Kidney tubule cell (primary cell): ENCODE measurements around the gene APCDD1.
"Not testable (repeated sequence)": the region's sequence is repeated elsewhere in the genome, so short reads cannot be mapped to it uniquely, and the experiment has no call there.

ENCODE experiments used
- DNase-seq: peaks from one replicate; pipeline ENCODE4 v3.0.0-alpha.2; 2018; ENCODE audit warnings: low spot score

APCDD1 gene

DNA sequence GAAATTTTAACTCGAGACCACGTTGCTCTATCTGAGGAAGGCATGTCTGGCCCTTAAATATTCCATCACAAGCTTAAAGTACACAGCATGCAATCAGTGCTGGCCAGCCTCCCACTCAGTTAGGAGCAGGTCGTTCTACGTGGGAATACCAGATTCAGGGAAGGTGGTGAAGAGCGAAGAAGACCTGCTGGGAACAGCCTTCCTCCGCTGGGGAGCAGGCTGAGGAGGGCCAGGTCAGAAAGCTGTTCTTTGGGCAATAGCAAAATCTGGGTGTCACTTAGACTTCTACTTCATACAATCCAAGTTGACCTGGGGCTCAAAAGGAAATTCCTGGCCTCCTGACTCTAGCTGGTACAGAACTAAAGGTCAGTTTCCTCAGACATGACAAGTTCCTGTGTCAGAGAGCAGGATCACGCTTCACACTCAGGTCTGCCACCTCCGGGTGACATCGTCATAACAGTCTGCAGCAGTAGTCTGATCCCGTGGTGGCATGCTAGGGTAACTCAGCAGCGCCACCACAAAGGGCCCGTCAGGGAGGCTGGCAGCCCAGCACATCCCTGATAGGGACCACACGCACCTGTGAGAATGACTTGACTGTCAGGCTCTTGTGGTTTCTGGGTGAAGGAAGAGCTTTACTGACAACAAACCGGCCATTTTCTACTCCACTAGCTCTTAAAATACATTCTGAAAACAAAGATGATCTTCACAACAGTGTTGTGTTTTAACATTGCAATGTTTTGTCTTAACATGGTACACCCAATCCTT lies 36.1 kb downstream of the APCDD1 start:
- DNase-seq = no peak

DNA sequence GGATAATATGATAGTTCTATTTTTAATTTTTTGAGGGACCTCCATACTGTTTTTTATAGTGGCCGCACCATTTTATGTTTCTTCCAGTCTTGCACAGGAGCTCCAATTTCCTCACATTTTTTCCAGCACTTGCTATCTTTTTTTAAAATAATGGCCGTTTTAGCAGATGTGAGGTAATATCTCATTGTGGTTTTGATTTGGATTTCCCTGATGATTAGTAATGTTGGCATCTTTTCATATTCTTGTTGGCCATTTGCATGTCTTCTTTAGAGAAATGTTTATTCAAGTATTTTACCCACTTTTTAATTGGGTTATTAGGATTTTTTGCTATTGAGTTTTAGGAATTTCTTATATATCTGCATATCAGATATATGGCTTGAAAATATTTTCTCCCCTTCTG lies 41.5 kb downstream of the APCDD1 start:
- no peak for DNase-seq

DNA sequence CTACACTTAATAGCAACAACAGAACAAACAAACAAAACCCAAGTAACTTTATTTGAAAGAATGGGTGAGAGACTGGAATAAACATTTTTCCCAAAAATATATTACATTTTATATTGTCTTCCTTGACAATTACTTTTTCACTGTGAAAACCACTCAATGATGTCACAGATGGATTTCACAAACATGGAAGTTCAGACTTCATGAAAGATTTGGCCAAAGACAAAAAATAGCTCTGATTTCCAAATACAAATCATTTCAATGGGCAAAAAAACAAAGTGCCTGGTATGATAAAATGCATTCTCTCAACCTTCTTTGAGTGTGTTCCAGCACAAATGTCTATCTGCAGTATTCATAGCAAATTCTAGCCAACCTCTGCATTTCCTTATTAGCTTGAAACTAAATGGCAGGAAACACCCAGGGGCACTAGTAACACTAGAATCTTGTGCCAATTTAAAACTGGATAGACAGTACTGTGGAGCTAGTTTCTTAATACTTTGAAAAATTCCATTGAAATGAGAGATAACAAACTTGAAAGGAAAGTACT lies 42.8 kb downstream of the APCDD1 start:
- DNase-seq = no peak

DNA sequence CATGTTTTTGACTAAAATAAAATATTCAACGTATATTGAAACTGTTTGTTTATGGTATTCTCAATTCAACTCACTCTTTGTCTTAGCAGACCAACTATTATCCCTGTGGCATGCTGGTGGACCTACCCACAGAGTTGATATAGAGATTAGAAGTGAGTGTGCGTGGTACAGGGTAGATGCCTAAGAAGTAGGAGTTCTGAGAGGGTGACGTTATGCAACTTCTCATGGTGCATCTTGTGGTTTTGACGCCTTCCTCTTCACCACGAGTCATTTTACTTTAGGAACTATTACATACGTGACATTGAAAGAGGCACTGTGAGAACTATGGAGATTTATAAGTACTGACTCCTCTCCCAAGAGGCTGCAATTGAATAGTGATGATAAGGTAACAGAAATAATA lies 44.8 kb downstream of the APCDD1 start:
- DNase-seq = no peak

DNA sequence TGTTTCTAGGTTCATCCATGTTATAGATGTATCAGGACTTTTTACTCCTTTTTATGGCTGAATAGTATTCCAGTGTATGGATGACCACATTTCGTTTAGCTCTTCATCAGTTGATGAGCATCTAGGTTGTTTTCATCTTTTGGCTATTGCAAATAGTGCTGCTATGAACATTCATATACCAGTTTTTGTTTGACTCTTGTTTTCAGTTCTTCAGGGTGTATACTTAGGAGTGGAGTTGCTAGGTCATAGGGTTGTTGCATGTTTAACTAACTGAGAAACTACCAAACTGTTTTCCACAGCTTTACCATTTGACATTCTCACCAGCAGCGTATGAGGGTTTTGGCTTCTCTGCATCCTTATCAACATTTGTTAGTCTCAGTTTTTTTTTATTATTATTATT lies 45.6 kb downstream of the APCDD1 start:
- DNase-seq = no peak

GRCh38 chr18:10504723-10505122 lies 50.3 kb downstream of the APCDD1 start:
- no peak for DNase-seq

DNA sequence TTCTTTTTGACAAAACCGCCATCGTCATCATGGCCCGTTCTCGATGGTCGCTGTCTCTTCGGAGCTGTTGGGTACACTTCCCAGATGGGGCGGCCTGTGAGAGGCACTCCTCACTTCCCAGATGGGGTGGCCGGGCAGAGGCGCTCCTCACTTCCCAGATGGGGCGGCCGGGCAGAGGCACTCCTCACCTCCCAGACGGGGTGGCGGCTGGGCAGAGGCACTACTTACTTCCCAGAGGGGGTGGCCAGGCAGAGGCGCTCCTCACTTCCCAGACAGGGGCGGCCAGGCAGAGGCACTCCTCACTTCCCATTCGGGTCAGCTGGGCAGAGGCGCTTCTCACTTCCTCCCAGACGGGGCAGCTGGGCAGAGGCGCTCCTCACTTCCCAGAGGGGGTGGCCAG lies 51.5 kb downstream of the APCDD1 start:
- not testable (repeated sequence) for DNase-seq

DNA sequence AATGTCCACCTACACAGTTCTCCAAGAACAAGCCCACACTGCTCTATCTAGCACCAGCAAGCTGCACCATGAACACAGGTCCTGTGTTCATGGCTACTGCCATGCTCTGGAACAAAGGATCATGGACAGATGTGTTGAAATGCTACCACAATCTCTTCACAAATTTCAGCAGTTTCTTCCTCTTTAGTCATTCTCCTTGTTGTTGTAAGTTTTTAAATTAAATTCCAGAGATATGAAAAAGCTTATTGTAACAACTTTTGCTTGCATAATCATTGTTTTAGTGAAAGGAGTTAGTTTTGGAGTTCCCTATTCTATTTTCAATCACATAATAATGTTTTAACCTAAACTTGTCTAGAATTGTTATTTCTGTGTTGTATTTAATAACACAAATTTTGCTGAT lies 54.2 kb downstream of the APCDD1 start:
- DNase-seq = no peak

GRCh38 chr18:10511236-10511635 lies 56.8 kb downstream of the APCDD1 start:
- no peak for DNase-seq

DNA sequence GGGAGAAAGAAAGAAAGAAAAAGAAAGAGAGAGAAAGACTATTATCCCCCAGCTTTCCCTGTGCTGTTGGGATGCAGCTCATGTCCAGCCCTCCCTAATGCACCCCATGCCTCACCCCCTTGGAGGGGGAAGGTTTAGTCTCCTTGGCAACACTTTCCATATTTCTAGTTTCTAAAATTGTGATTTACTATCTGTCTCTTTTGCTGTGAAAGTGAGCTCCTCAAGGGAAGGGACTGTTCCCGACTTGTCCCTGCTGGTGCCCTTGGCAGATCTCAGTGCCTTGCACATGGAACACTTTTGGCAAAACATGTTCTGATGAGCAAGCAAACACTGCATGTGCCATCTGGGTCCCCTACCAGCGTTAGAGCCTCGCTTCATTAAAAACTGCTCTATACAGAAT lies 59.6 kb downstream of the APCDD1 start:
- no peak for DNase-seq

DNA sequence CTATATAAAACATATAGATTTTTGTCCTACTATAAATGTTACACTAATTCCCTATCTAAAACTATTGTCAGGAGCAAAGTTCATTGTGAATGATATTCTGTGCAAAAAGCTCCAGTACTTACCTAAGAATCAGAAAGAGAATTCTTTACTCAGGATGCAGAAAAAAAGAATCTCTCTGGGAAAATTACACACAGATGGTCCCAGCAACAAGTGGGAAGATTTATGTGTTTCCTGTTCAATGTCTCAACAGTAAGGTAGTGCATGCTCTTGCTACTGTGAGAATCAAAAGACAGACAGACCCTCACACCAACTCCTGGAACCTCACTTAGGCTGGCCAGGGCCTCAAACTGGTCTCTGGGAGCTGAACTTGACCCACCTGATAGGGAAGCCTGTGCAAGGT lies 60.2 kb downstream of the APCDD1 start:
- no peak for DNase-seq

- no peak for DNase-seq
Observed at GRCh38 chr18:10515456-10515855, 61.0 kb downstream of the APCDD1 start.

DNA sequence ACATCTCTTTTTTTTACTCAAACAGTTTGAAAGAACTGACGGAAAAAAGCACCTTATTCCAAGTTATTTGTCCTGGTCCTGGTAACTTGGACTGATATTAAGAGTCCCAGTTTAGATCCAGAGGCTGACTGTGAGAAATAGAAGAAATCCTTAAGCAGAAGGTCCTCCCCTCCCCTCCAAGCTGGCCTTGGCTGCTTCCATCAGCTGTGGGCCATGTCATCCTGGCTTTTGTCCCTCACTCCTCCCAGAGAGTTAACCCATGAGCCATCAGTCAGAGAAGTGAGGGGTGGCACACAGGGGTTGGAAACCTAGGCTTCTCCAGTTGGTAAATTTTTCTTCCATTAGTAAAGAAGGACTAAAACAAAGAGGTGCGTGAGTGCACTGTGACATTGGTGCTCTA lies 61.6 kb downstream of the APCDD1 start:
- no peak for DNase-seq

GRCh38 chr18:10518595-10519255 lies 64.3 kb downstream of the APCDD1 start:
- DNase-seq = peak; percentile 33

DNA sequence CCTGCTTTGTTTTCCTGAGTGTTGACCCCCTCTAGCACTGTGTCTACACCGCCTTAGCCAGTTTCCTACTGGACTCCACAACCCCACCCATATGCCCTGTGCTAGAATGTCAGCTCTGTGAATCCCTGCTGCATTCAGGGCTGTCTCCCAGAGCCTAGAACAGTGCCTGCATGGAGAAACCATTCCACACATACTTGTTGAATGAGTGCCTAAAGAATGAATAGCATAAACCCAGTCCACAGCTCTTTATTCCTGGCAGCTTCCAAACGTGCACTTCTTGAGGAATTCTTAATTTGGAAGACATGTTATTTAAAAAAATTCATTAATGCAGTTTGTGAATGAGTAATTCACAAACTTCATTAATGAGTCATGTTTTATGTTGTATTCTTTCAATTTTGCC lies 64.9 kb downstream of the APCDD1 start:
- DNase-seq = peak; percentile 10

GRCh38 chr18:10519999-10520935 lies 65.8 kb downstream of the APCDD1 start:
- peak; percentile 79 for DNase-seq

DNA sequence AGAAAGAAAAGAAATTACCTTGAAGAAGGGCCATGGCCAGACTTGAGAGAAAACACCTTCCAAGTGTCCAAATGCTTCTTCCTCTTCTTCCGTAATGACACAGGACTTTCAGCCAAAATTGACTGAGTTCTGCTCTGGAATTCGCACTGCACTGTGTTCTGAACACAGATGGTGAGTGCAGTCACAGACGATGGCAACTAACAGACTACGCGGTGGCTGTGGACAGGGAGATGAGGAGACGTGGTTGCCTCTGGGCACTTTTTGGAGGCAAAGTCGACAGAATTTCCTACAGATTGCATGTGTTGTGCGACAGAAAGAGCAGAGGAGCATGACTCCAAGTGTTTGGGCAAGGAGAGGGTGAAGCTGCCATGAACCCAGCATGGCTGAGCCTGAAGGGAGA lies 67.1 kb downstream of the APCDD1 start:
- DNase-seq = no peak

DNA sequence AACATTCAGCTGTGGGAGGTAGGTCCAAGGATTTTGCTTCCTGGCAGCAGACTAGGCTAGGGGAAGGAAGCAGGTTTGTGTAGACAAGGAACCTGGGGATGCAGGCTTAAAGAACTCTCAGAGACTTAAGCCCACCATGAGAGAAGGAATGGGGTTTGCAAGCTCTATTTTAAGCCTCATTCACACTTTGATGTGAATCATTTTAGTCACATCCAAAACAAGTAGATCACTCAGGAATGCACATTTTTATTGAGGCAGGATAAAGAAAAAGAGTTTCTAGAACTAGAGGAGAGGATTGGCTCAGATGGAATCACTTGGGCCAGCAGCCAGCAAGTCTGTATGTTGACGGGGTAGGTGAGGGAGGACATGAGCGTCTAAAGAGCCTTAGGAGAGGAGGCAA lies 68.1 kb downstream of the APCDD1 start:
- DNase-seq = no peak

- no peak for DNase-seq
Observed at GRCh38 chr18:10523544-10523943, 69.1 kb downstream of the APCDD1 start.

DNA sequence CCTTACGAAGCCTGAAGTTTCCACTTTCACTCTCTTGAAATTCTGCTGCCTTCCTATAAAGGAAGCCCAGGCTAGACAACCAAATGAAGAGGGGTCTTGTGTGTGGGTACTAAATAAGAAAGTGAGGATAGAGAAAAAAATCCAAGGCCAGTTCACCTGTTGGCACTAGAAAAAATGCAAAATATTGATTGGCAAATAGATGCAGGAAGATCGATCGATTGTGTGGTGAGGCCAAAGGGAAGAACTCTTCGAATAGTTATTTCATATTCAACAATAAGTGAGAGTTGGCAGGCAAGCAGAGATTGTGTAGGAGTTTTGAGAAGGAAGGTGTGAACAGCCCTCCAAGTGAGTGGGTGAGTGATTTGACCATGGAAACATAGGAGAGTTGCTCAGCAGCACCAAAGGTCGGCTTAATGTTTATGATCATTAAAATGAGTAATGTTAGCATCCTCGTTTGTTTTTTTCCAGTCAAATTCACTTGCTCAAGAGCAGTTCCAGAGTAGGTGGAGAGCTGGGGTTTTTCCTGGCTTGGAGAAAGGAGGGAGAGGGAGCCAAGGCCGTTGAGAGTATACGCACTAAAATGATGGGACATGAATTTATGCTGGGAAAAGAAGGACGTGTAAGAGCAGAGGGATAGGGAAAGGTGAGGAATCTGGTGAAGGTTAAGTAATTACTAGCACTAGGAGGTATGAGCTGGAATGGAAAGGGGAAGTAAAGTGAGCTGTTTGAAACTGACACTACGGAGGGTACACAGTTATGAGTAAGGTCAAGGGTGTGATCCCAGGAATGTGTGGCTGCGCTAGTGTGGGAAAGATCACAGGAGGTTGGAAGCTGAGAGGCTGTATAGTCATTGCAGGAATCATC lies 70.3 kb downstream of the APCDD1 start:
- peak; percentile 97 for DNase-seq

- DNase-seq = no peak
Observed at GRCh38 chr18:10525371-10525691, 70.9 kb downstream of the APCDD1 start.
